Right lobe of liver (tissue), 6 donors: ENCODE measurements around the gene SCRN3. TPM values are rescaled to one million over a fixed set of nuclear protein-coding genes. Genes with fewer than 3 reads are reported as not detected.

Experiments used
- ATAC-seq, 4 donors: fragments of 200-7000 bp; cut with Tn5 transposase; one replicate each; pipeline ENCODE4 v1.9.1; 2020; ENCODE audit warnings: mild to moderate bottlenecking in 4 of 4, moderate library complexity in 4 of 4
- DNase-seq, 3 donors: peaks; one replicate each; pipeline ENCODE4 v3.0.0-alpha.2; 2020
- H3K27ac ChIP-seq, 3 donors: fragments of 200-600 bp; one replicate each; pipeline ENCODE4 v1.8.0; 2022
- H3K27me3 ChIP-seq, 2 donors: fragments of 200-600 bp; one replicate each; pipeline ENCODE4 v1.8.0; 2022
- H3K36me3 ChIP-seq, 4 donors: fragments of 200-600 bp; sonication (generic) in 1 of 4; one replicate each; pipeline versions ENCODE4 v1.5.1 to v1.8.0; 2017 to 2022; ENCODE audit warnings: control low read depth in 1 of 4
- H3K4me1 ChIP-seq, 4 donors: fragments of 200-600 bp; sonication (generic) in 1 of 4; one replicate each; pipeline versions ENCODE4 v1.5.1 to v1.8.0; 2017 to 2022; ENCODE audit warnings: control low read depth in 1 of 4
- H3K4me3 ChIP-seq, 3 donors: fragments of 200-600 bp; one replicate each; pipeline ENCODE4 v1.8.0; 2022
- H3K9me3 ChIP-seq, 4 donors: fragments of 200-600 bp; sonication (generic) in 1 of 4; one replicate each; pipeline versions ENCODE4 v1.5.1 to v1.8.0; 2017 to 2022; ENCODE audit warnings: control low read depth in 1 of 4
- CTCF ChIP-seq, 4 donors: fragments of 200-600 bp in 3 of 4; fragments of 450-650 bp in 1 of 4; IDR thresholded peaks; one replicate each; pipeline versions ENCODE4 v1.5.1 to v1.8.0; 2016 to 2022; ENCODE audit warnings: antibody characterized with exemption in 4 of 4, mild to moderate bottlenecking in 2 of 4
- POLR2A ChIP-seq: fragments of 450-650 bp; IDR thresholded peaks from one replicate; pipeline ENCODE4 v1.6.1; 2017; ENCODE audit warnings: antibody characterized with exemption, mild to moderate bottlenecking
- WGBS: methylation state at CpG from one replicate; pipeline ENCODE4 v1.1.6; 2018; ENCODE audit warnings: low coverage, low lambda C conversion rate; ENCODE audit not compliant: insufficient coverage; ENCODE audit errors: missing lambda C conversion rate; 5-methylcytosine and 5-hydroxymethylcytosine counted together
- intact Hi-C, 2 donors: fragments of 100-400 bp; cut with DNase I; formaldehyde crosslinking; loops; one replicate each; pipeline versions ENCODE4 v1.11.2 to v1.14.1; 2022
- total RNA-seq, 6 experiments: library from RNA; depleted of rRNA in 2 of 6; stranded (reverse); fragments of >200 nt in 2 of 6; fragmentation: NEBNext Ultra II Directional in 3 of 6; extraction: Animal tissue kit (Norgen Biotek cat#: 25700) in 3 of 6; gene quantifications; one replicate each; pipeline versions ENCODE4 v1.1.0 to v1.2.4, GENCODE V29; 2016 to 2023
- donor health status: DM: no; HTN: yes; CAD: no.
- donor health status: DM: no; HTN: no; CAD: no.
- donor health status: DM: no; HTN: no; CAD: no.
- donor health status: DM: no; HTN: yes; CAD: no.
- donor health status: DM: no; HTN: yes; CAD: no.

The SCRN3 gene
- total RNA-seq, 6 experiments from 2014 or later: 13.9 to 21.1 (median 15.7) TPM

- DNase-seq: no peak
- ATAC-seq: peak in 1 of 4 donors; percentile 35
- 100% methylated on average over 1 of the region's 1 CpG for WGBS
Measured at GRCh38 chr2:174428214-174428613, 32.7 kb downstream of the SCRN3 start.

GRCh38 chr2:174430066-174430465 lies 34.5 kb downstream of the SCRN3 start:
- H3K4me3 ChIP-seq: no peak overlapping the region
- intact Hi-C loops: no loop called here
- no peak overlapping the region for H3K27ac ChIP-seq

More at GRCh38 chr2:174428214-174428613, 32.7 kb downstream of the SCRN3 start:
- peaks cover 0 to 10% (median 6%) of the 10 kb centered on the region in 4 donors for H3K4me1 ChIP-seq
- no peak overlapping the region for H3K4me3 ChIP-seq
- H3K27ac ChIP-seq: no peak overlapping the region
- H3K9me3 ChIP-seq: no peaks in the 10 kb centered on the region
- H3K36me3 ChIP-seq: no peaks in the 10 kb centered on the region
- H3K27me3 ChIP-seq: no peaks in the 10 kb centered on the region
- intact Hi-C loops: no loop called here
- TF ChIP-seq CTCF (IDR thresholded peaks at IDR 0.05) (no peak), POLR2A (no peak)

GRCh38 chr2:174431902-174432301 lies 36.4 kb downstream of the SCRN3 start:
- peaks cover 0 to 10% (median 6%) of the 10 kb centered on the region in 4 donors for H3K4me1 ChIP-seq
- 100% methylated on average over 1 of the region's 1 CpG for whole genome bisulfite sequencing
- H3K36me3 ChIP-seq: no peaks in the 10 kb centered on the region
- DNase-seq (no peak), ATAC-seq (no peak)
- TF ChIP-seq CTCF (IDR thresholded peaks at IDR 0.05) (no peak), POLR2A (no peak)
- H3K27ac ChIP-seq: no peak overlapping the region
- intact Hi-C loops: no loop called here
- no peaks in the 10 kb centered on the region for H3K27me3 ChIP-seq
- no peak overlapping the region for H3K4me3 ChIP-seq
- no peaks in the 10 kb centered on the region for H3K9me3 ChIP-seq

More at GRCh38 chr2:174430066-174430465, 34.5 kb downstream of the SCRN3 start:
- Histone ChIP-seq H3K36me3 (no peaks in the 10 kb centered on the region), H3K9me3 (no peaks in the 10 kb centered on the region), H3K27me3 (no peaks in the 10 kb centered on the region), H3K4me1 (peaks cover 0 to 10% (median 6%) of the 10 kb centered on the region in 4 donors)
- ATAC-seq (no peak), DNase-seq (no peak)
- WGBS: 100% methylated on average over 2 of the region's 2 CpGs
- no peak for TF ChIP-seq CTCF (IDR thresholded peaks at IDR 0.05)
- TF ChIP-seq POLR2A: no peak

- H3K9me3 ChIP-seq: no peaks in the 10 kb centered on the region
- no peak overlapping the region for H3K27ac ChIP-seq
- no peaks in the 10 kb centered on the region for H3K4me1 ChIP-seq
- no peaks in the 10 kb centered on the region for H3K36me3 ChIP-seq
- H3K4me3 ChIP-seq: no peak overlapping the region
- no peak for TF ChIP-seq POLR2A
- no peak for TF ChIP-seq CTCF (IDR thresholded peaks at IDR 0.05)
- intact Hi-C loops: no loop called here
- H3K27me3 ChIP-seq: no peaks in the 10 kb centered on the region
- ATAC-seq: no peak
- no peak for DNase-seq
Measured at GRCh38 chr2:174436351-174436750, 40.8 kb downstream of the SCRN3 start.
